CD14-positive monocyte (primary cell): ENCODE data around the gene NCOR2. TPM values are rescaled to one million over a fixed set of nuclear protein-coding genes. Genes with fewer than 3 reads are reported as not detected.

Experiments used
- DNase-seq, 3 donors: peaks; one replicate each; pipeline ENCODE4 v3.0.0-alpha.2; 2011 to 2022
- H2AFZ ChIP-seq: 2 replicates; pipeline ENCODE4 v1.6.0; 2012; ENCODE audit warnings: mild to moderate bottlenecking, low read depth, low read length, inconsistent platforms; ENCODE audit not compliant: insufficient read depth, poor library complexity, severe bottlenecking
- H3K27ac ChIP-seq, 2 donors: 1 replicate in 1 of 2; 2 replicates in 1 of 2; pipeline ENCODE4 v1.5.1; 2012 to 2013; ENCODE audit warnings: low read length in 2 of 2, control low read depth in 1 of 2, inconsistent platforms in 1 of 2, low read depth in 1 of 2, mild to moderate bottlenecking in 1 of 2
- H3K27me3 ChIP-seq, 2 donors: one replicate each; pipeline versions ENCODE4 v1.6.0 to v1.6.1; 2011 to 2013; ENCODE audit warnings: low read length in 2 of 2; ENCODE audit not compliant: control insufficient read depth in 2 of 2, insufficient read depth in 2 of 2
- H3K36me3 ChIP-seq, 2 donors: replicated peaks in 1 of 2; 1 replicate in 1 of 2; 2 replicates in 1 of 2; pipeline versions ENCODE4 v1.5.1 to v1.6.1; 2012 to 2013; ENCODE audit warnings: low read length in 2 of 2, control low read depth in 1 of 2, inconsistent platforms in 1 of 2, mild to moderate bottlenecking in 1 of 2; ENCODE audit not compliant: insufficient read depth in 2 of 2, control insufficient read depth in 1 of 2
- H3K4me1 ChIP-seq, 2 donors: 1 replicate in 1 of 2; 2 replicates in 1 of 2; pipeline versions ENCODE4 v1.5.1 to v1.6.1; 2012 to 2013; ENCODE audit warnings: low read length in 2 of 2, control low read depth in 1 of 2, inconsistent platforms in 1 of 2, mild to moderate bottlenecking in 1 of 2, moderate library complexity in 1 of 2; ENCODE audit not compliant: insufficient read depth in 2 of 2, control insufficient read depth in 1 of 2
- H3K4me2 ChIP-seq: replicated peaks from 2 replicates; pipeline ENCODE3; 2012; ENCODE audit warnings: low read length, moderate library complexity, mild to moderate bottlenecking; ENCODE audit not compliant: poor library complexity, severe bottlenecking; ENCODE audit errors: extremely low read depth
- H3K4me3 ChIP-seq, 3 experiments: fragments of 200-600 bp in 1 of 3; sonication (generic) in 1 of 3; replicated peaks in 1 of 3; 1 replicate in 2 of 3; 2 replicates in 1 of 3; pipeline ENCODE4 v1.5.1; 2011 to 2013; ENCODE audit warnings: low read length in 3 of 3, mild to moderate bottlenecking in 3 of 3, control low read depth in 2 of 3, low read depth in 2 of 3, inconsistent platforms in 1 of 3, moderate library complexity in 1 of 3
- H3K79me2 ChIP-seq: 2 replicates; pipeline ENCODE4 v1.6.0; 2012; ENCODE audit warnings: mild to moderate bottlenecking, control low read depth, inconsistent platforms, low read length, moderate library complexity; ENCODE audit not compliant: insufficient read depth
- H3K9ac ChIP-seq: 2 replicates; pipeline ENCODE4 v1.6.0; 2017; ENCODE audit warnings: low read length, mild to moderate bottlenecking; ENCODE audit not compliant: insufficient read depth, poor library complexity, severe bottlenecking
- H3K9me3 ChIP-seq, 2 donors: replicated peaks in 1 of 2; 1 replicate in 1 of 2; 2 replicates in 1 of 2; pipeline versions ENCODE4 v1.5.1 to v1.6.1; 2012 to 2013; ENCODE audit warnings: low read length in 2 of 2, control low read depth in 1 of 2; ENCODE audit not compliant: control insufficient read depth in 1 of 2, insufficient read depth in 1 of 2
- H4K20me1 ChIP-seq: 2 replicates; pipeline ENCODE4 v1.6.0; 2012; ENCODE audit warnings: mild to moderate bottlenecking, low read length, control low read depth, moderate library complexity; ENCODE audit not compliant: insufficient read depth
- H3K27ac Mint-ChIP-seq, 7 donors: one replicate each; pipeline ENCODE4 v1.8.0; 2020; ENCODE audit warnings: mild to moderate bottlenecking in 7 of 7, mixed read lengths in 7 of 7, moderate library complexity in 6 of 7, inconsistent platforms in 2 of 7
- H3K27me3 Mint-ChIP-seq, 3 donors: one replicate each; pipeline ENCODE4 v1.8.0; 2021 to 2022; ENCODE audit warnings: low read depth in 3 of 3, mild to moderate bottlenecking in 3 of 3, mixed read lengths in 3 of 3, moderate library complexity in 3 of 3, inconsistent platforms in 1 of 3
- H3K36me3 Mint-ChIP-seq, 2 donors: one replicate each; pipeline ENCODE4 v1.8.0; 2020; ENCODE audit warnings: mixed read lengths in 2 of 2, inconsistent platforms in 1 of 2, mild to moderate bottlenecking in 1 of 2
- H3K4me1 Mint-ChIP-seq: one replicate; pipeline ENCODE4 v1.8.0; 2020; ENCODE audit warnings: mild to moderate bottlenecking, mixed read lengths
- H3K4me3 Mint-ChIP-seq, 2 donors: one replicate each; pipeline ENCODE4 v1.8.0; 2020; ENCODE audit warnings: mild to moderate bottlenecking in 2 of 2, mixed read lengths in 2 of 2, moderate library complexity in 1 of 2
- H3K9me3 Mint-ChIP-seq, 7 donors: one replicate each; pipeline ENCODE4 v1.8.0; 2020 to 2022; ENCODE audit warnings: mixed read lengths in 7 of 7, mild to moderate bottlenecking in 6 of 7, moderate library complexity in 6 of 7, inconsistent platforms in 2 of 7
- WGBS: methylation state at CpG from one replicate; pipeline ENCODE4 v1.1.5; 2013; ENCODE audit warnings: missing lambda C conversion rate; ENCODE audit not compliant: insufficient coverage; 5-methylcytosine and 5-hydroxymethylcytosine counted together
- intact Hi-C, 2 donors: fragments of 100-400 bp; cut with micrococcal nuclease; formaldehyde crosslinking; loops; one replicate each; pipeline versions ENCODE4 v1.15.0 to v1.15.1; 2023
- polyA plus RNA-seq, 3 donors: library from polyadenylated mRNA; depleted of rRNA in 1 of 3; unstranded in 2 of 3; stranded (reverse) in 1 of 3; fragments of 300-500 nt in 2 of 3; fragments of >200 nt in 1 of 3; fragmentation: Illumina TruSeq in 2 of 3; gene quantifications; 1 replicate in 2 of 3; 2 replicates in 1 of 3; pipeline ENCODE4 v1.2.3, GENCODE V29; 2012 to 2021
- TF ChIP-seq, protein P1 (sequence below): fragments of 200-600 bp; IDR thresholded peaks from one replicate; pipeline ENCODE4 v1.8.0; 2022; ENCODE audit warnings: antibody characterized with exemption, mild to moderate bottlenecking

Gene NCOR2
- polyA plus RNA-seq, 3 donors: 4.7 to 46.8 (median 5.5) TPM

DNA sequence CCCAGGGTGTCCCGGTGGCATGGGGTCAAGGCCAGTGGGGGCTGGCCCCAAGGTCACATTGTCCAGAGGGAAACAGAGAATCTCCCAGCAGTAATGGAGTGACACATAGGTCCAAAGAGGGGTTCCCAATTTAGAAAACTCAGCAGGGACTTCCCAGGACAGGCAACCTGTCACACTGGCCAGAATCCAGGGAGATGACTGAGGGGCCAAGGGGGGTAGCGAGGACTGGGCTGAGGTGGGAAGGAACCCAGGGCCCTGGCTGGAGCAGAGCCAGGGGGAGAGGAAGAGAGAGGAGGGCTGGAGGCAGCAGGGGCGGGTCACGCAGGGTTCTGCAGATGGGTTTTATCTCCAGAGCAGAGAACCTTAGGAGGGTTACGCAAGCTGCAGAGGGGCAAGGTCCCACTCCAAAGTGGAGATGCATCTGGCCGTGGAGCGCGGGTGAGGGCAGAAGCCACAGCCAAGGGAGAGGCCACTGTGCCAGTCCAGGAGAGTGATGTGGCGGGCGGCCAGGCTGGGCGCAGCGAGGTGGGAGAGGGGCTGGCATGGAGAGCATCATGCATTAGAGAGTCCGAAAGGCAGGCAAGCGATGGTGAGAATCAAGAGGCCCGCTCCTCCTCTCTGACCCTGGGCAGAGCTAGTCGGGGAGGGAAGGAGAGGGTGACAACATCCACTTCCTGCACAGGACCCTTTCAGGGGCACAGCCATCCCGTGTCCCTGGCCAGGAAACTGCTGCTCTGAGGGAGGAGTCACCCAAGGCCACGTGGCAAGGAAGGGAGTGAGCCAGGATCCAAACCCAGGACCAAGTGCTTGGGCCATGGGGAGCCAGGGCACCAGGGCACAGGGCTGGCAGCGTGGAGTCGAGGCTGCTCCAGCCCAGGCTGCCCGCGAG is 29.0 kb downstream of the NCOR2 start:
- TF ChIP-seq, protein P1, sequence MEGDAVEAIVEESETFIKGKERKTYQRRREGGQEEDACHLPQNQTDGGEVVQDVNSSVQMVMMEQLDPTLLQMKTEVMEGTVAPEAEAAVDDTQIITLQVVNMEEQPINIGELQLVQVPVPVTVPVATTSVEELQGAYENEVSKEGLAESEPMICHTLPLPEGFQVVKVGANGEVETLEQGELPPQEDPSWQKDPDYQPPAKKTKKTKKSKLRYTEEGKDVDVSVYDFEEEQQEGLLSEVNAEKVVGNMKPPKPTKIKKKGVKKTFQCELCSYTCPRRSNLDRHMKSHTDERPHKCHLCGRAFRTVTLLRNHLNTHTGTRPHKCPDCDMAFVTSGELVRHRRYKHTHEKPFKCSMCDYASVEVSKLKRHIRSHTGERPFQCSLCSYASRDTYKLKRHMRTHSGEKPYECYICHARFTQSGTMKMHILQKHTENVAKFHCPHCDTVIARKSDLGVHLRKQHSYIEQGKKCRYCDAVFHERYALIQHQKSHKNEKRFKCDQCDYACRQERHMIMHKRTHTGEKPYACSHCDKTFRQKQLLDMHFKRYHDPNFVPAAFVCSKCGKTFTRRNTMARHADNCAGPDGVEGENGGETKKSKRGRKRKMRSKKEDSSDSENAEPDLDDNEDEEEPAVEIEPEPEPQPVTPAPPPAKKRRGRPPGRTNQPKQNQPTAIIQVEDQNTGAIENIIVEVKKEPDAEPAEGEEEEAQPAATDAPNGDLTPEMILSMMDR: no peak
- H3K4me3 ChIP-seq: peak overlapping the region in 1 of 3 experiments; percentile 17
- 20% methylated on average over 18 of the region's 22 CpGs for WGBS
- no peaks in the 10 kb centered on the region for H3K27me3 Mint-ChIP-seq
- H3K9me3 ChIP-seq: no peaks in the 10 kb centered on the region
- peak overlapping the region; percentile 44 to 73 for H3K27ac ChIP-seq
- H3K4me2 ChIP-seq: peak overlapping the region; percentile 31
- intact Hi-C loops: no loop called here
- peaks cover 49% of the 10 kb centered on the region for H3K4me1 Mint-ChIP-seq
- no peak overlapping the region for H2AFZ ChIP-seq
- H3K27ac Mint-ChIP-seq: peak overlapping the region; percentile 63 to 87 (median 81)
- H3K4me3 Mint-ChIP-seq: peak overlapping the region; percentile 49 to 71
- peaks cover 24 to 38% of the 10 kb centered on the region in 2 donors for H3K36me3 Mint-ChIP-seq
- H4K20me1 ChIP-seq: peaks cover 96% of the 10 kb centered on the region
- peaks cover 95% of the 10 kb centered on the region for H3K79me2 ChIP-seq
- peaks cover 14 to 34% of the 10 kb centered on the region in 2 donors for H3K36me3 ChIP-seq
- peak overlapping the region; percentile 53 for H3K9ac ChIP-seq
- DNase-seq: peak; percentile 37 to 87 (median 47)
- H3K4me1 ChIP-seq: peaks cover 43 to 46% of the 10 kb centered on the region in 2 donors
- H3K9me3 Mint-ChIP-seq: peaks cover 0 to 2% (median 0%) of the 10 kb centered on the region in 7 donors
- H3K27me3 ChIP-seq: no peaks in the 10 kb centered on the region

DNA sequence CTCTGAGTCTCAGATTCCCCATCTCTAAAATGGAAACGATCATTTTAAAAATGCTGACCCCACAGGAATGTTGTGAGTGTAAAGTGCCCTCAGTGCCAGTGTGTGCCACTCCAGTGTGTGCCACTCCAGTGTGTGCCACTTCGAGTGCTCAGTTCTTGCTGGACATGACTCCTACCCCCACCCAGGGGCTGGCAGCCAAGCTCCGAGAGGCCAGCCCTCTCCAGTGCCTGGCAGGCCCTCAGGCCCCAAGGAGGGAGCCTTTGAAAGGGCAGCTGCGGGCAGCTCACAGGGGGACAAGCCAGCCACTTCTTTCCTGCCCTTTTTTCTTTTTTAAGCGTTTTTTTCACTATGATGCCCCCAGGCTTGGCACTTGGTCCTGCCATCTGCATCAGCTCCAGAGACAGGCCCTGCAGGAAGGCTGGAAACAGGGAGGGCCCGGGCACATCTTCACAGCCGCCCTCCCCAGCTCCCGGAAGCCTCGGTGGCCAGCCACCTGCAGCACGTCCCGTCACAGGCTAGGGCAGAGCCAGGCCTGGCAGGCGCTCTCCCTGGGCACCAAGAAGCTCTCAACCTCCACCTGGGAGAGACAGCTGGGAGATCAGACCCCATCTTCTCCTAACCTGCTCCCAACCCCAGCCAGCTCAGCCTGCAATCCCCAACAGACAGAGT is 29.8 kb downstream of the NCOR2 start:
- DNase-seq: no peak
- peaks cover 16 to 42% of the 10 kb centered on the region in 2 donors for H3K36me3 ChIP-seq
- peak overlapping the region in 5 of 7 donors; percentile 15 to 63 (median 25) for H3K27ac Mint-ChIP-seq
- peaks cover 96% of the 10 kb centered on the region for H4K20me1 ChIP-seq
- H3K27me3 Mint-ChIP-seq: no peaks in the 10 kb centered on the region
- H3K4me3 ChIP-seq: no peak overlapping the region
- peaks cover 95% of the 10 kb centered on the region for H3K79me2 ChIP-seq
- no peak overlapping the region for H2AFZ ChIP-seq
- intact Hi-C loops: no loop called here
- no peak overlapping the region for H3K4me3 Mint-ChIP-seq
- peaks cover 43% of the 10 kb centered on the region for H3K4me1 Mint-ChIP-seq
- no peaks in the 10 kb centered on the region for H3K27me3 ChIP-seq
- TF ChIP-seq, protein P1: no peak
- peaks cover 27 to 39% of the 10 kb centered on the region in 2 donors for H3K36me3 Mint-ChIP-seq
- no peak overlapping the region for H3K4me2 ChIP-seq
- H3K9ac ChIP-seq: no peak overlapping the region
- H3K9me3 Mint-ChIP-seq: peaks cover 0 to 2% (median 0%) of the 10 kb centered on the region in 7 donors
- WGBS: 62% methylated on average over 11 of the region's 12 CpGs
- H3K9me3 ChIP-seq: no peaks in the 10 kb centered on the region
- peak overlapping the region; percentile 44 to 73 for H3K27ac ChIP-seq
- H3K4me1 ChIP-seq: peaks cover 37 to 38% of the 10 kb centered on the region in 2 donors
